ENCODE data around the gene BABAM1.

The BABAM1 gene

GRCh38 chr19:17304386-17305215 lies 37.4 kb downstream of the BABAM1 start:
- DNase-seq, result no peak

GRCh38 chr19:17305216-17305516 lies 37.9 kb downstream of the BABAM1 start:
- DNase-seq, result no peak

- peak; percentile 99 for DNase-seq
Measured at GRCh38 chr19:17305517-17306284, 38.5 kb downstream of the BABAM1 start, which contains the start of gene MRPL34. Gene MRPL34 (plus strand): TSS chr19:17305872. CDS start chr19:17305893, 21 bp downstream.

- no peak for DNase-seq
Measured at GRCh38 chr19:17306285-17306714, 39.1 kb downstream of the BABAM1 start.

GRCh38 chr19:17307876-17308377 lies 40.7 kb downstream of the BABAM1 start:
- no peak for DNase-seq

- DNase-seq, result peak; percentile 100
Measured at GRCh38 chr19:17309198-17309964, 42.1 kb downstream of the BABAM1 start, which contains the start of gene DDA1. Gene DDA1 (plus strand): TSS chr19:17309563. CDS start chr19:17309655, 92 bp downstream.

GRCh38 chr19:17309965-17310461 lies 42.8 kb downstream of the BABAM1 start:
- no peak for DNase-seq

- DNase-seq, result no peak
Measured at GRCh38 chr19:17311455-17312188, 44.4 kb downstream of the BABAM1 start.

GRCh38 chr19:17312189-17313113 lies 45.2 kb downstream of the BABAM1 start:
- no peak for DNase-seq

- no peak for DNase-seq
Measured at GRCh38 chr19:17314007-17314593, 46.9 kb downstream of the BABAM1 start.

GRCh38 chr19:17318966-17319365 lies 51.7 kb downstream of the BABAM1 start:
- no peak for DNase-seq

- DNase-seq, result no peak
Measured at GRCh38 chr19:17319473-17320238, 52.4 kb downstream of the BABAM1 start.

GRCh38 chr19:17320435-17320834 lies 53.2 kb downstream of the BABAM1 start:
- DNase-seq, result no peak

GRCh38 chr19:17321655-17322489 lies 54.6 kb downstream of the BABAM1 start:
- no peak for DNase-seq

- DNase-seq, result no peak
Measured at GRCh38 chr19:17322854-17323253, 55.6 kb downstream of the BABAM1 start.

GRCh38 chr19:17323300-17323963 lies 56.2 kb downstream of the BABAM1 start:
- DNase-seq, result no peak

- no peak for DNase-seq
Measured at GRCh38 chr19:17323964-17324332, 56.7 kb downstream of the BABAM1 start.

Data from CD4-positive, alpha-beta T cell treated with Interleukin-4 for 1 hour (primary cell).